Neural crest cell (in vitro differentiated cells): ENCODE measurements around the gene TUBGCP2. TPM values are rescaled to one million over a fixed set of nuclear protein-coding genes. Genes with fewer than 3 reads are reported as not detected.

ENCODE experiments used
- DNase-seq: peaks from one replicate; pipeline ENCODE4 v3.0.0; 2021; ENCODE audit warnings: low read depth, mixed read lengths, low spot score
- H3K27ac Mint-ChIP-seq: one replicate; pipeline ENCODE4 v1.8.0; 2021; ENCODE audit warnings: mild to moderate bottlenecking, mixed read lengths; ENCODE audit not compliant: unreplicated experiment
- H3K27me3 Mint-ChIP-seq: 2 replicates; pipeline ENCODE4 v1.8.0; 2021; ENCODE audit warnings: low read depth, mild to moderate bottlenecking, mixed read lengths
- H3K36me3 Mint-ChIP-seq: 2 replicates; pipeline ENCODE4 v1.8.0; 2021; ENCODE audit warnings: low read depth, mild to moderate bottlenecking, mixed read lengths
- H3K4me1 Mint-ChIP-seq: 2 replicates; pipeline ENCODE4 v1.8.0; 2021; ENCODE audit warnings: mixed read lengths
- H3K4me3 Mint-ChIP-seq: one replicate; pipeline ENCODE4 v1.8.0; 2021; ENCODE audit warnings: mild to moderate bottlenecking, mixed read lengths
- H3K9me3 Mint-ChIP-seq: 2 replicates; pipeline ENCODE4 v1.8.0; 2021; ENCODE audit warnings: mixed read lengths
- CTCF ChIP-seq: fragments of 200-600 bp; sonication (generic); conservative IDR thresholded peaks from 2 replicates; pipeline ENCODE4 v1.5.0; 2021; ENCODE audit warnings: antibody characterized with exemption, mild to moderate bottlenecking
- total RNA-seq: library from RNA; stranded (reverse); gene quantifications from 2 replicates; pipeline ENCODE4 v1.2.1, GENCODE V29; 2021

The TUBGCP2 gene
- total RNA-seq, 1 donor from 2014 or later: 70.0 TPM

- H3K27ac Mint-ChIP-seq: no peak overlapping the region
- no peak for TF ChIP-seq CTCF
- no peak overlapping the region for H3K4me3 Mint-ChIP-seq
- DNase-seq: no peak
- H3K9me3 Mint-ChIP-seq: no peaks in the 10 kb centered on the region
- no peaks in the 10 kb centered on the region for H3K27me3 Mint-ChIP-seq
- H3K36me3 Mint-ChIP-seq: peaks cover 6% of the 10 kb centered on the region
- H3K4me1 Mint-ChIP-seq: peaks cover 3% of the 10 kb centered on the region
These were observed 6.4 kb downstream of the TUBGCP2 start for GRCh38 chr10:133302230-133302629.

- no peak for DNase-seq
- Mint-ChIP-seq H3K27ac (no peak overlapping the region), H3K4me1 (no peaks in the 10 kb centered on the region), H3K4me3 (no peak overlapping the region), H3K36me3 (peaks cover 3% of the 10 kb centered on the region), H3K27me3 (no peaks in the 10 kb centered on the region), H3K9me3 (no peaks in the 10 kb centered on the region)
- TF ChIP-seq CTCF: no peak
These were observed 8.9 kb downstream of the TUBGCP2 start for GRCh38 chr10:133299738-133300137.

- peaks cover 3% of the 10 kb centered on the region for H3K36me3 Mint-ChIP-seq
- H3K27me3 Mint-ChIP-seq: no peaks in the 10 kb centered on the region
- DNase-seq: no peak
- H3K9me3 Mint-ChIP-seq: no peaks in the 10 kb centered on the region
- no peak overlapping the region for H3K27ac Mint-ChIP-seq
- no peak for TF ChIP-seq CTCF
- H3K4me1 Mint-ChIP-seq: no peaks in the 10 kb centered on the region
- no peak overlapping the region for H3K4me3 Mint-ChIP-seq
These were observed 9.4 kb downstream of the TUBGCP2 start for GRCh38 chr10:133299224-133299623.

GRCh38 chr10:133298466-133298865 is 10.2 kb downstream of the TUBGCP2 start:
- no peak for DNase-seq
- Mint-ChIP-seq H3K4me3 (no peak overlapping the region), H3K36me3 (peaks cover 5% of the 10 kb centered on the region), H3K27me3 (no peaks in the 10 kb centered on the region), H3K4me1 (no peaks in the 10 kb centered on the region), H3K9me3 (no peaks in the 10 kb centered on the region), H3K27ac (no peak overlapping the region)
- no peak for TF ChIP-seq CTCF

GRCh38 chr10:133297504-133297903 is 11.2 kb downstream of the TUBGCP2 start:
- no peaks in the 10 kb centered on the region for H3K9me3 Mint-ChIP-seq
- peaks cover 5% of the 10 kb centered on the region for H3K36me3 Mint-ChIP-seq
- H3K27ac Mint-ChIP-seq: no peak overlapping the region
- no peaks in the 10 kb centered on the region for H3K4me1 Mint-ChIP-seq
- DNase-seq: no peak
- H3K4me3 Mint-ChIP-seq: no peak overlapping the region
- no peaks in the 10 kb centered on the region for H3K27me3 Mint-ChIP-seq
- TF ChIP-seq CTCF: no peak
